ENCODE data around the gene DTNA. TPM values are rescaled to one million over a fixed set of nuclear protein-coding genes. Genes with fewer than 3 reads are reported as not detected.

DTNA gene
- total RNA-seq, 1 experiment from 2014 or later, result 9.6 TPM

DNA sequence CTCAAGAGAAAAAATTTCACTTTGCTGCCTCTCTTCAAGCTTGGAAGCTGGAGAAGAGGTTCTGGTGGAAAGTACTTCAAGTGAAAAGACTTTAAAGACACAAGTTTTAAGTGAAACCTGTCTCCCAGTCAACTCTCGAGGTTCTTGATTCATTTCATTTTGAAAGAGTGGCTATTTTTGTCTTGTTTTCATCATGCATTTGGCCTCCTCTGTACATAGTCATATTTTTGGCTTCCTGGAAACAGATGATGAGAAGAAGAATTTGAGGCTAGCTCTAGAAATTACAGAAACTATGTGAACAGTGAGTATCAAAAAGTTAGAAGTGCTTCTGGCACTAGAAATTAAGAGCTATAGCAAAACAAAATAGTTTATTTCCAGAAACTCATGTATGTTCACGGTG, 124.8 kb downstream of the DTNA start:
- TF ChIP-seq EGR1 (IDR thresholded peaks at IDR 0.05; ENCODE audit: low read depth), result no peak
- TF ChIP-seq, protein P1, sequence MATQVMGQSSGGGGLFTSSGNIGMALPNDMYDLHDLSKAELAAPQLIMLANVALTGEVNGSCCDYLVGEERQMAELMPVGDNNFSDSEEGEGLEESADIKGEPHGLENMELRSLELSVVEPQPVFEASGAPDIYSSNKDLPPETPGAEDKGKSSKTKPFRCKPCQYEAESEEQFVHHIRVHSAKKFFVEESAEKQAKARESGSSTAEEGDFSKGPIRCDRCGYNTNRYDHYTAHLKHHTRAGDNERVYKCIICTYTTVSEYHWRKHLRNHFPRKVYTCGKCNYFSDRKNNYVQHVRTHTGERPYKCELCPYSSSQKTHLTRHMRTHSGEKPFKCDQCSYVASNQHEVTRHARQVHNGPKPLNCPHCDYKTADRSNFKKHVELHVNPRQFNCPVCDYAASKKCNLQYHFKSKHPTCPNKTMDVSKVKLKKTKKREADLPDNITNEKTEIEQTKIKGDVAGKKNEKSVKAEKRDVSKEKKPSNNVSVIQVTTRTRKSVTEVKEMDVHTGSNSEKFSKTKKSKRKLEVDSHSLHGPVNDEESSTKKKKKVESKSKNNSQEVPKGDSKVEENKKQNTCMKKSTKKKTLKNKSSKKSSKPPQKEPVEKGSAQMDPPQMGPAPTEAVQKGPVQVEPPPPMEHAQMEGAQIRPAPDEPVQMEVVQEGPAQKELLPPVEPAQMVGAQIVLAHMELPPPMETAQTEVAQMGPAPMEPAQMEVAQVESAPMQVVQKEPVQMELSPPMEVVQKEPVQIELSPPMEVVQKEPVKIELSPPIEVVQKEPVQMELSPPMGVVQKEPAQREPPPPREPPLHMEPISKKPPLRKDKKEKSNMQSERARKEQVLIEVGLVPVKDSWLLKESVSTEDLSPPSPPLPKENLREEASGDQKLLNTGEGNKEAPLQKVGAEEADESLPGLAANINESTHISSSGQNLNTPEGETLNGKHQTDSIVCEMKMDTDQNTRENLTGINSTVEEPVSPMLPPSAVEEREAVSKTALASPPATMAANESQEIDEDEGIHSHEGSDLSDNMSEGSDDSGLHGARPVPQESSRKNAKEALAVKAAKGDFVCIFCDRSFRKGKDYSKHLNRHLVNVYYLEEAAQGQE (IDR thresholded peaks at IDR 0.05; ENCODE audit: low read depth), result no peak
- no peak for TF ChIP-seq TCF7L2 (IDR thresholded peaks at IDR 0.05; ENCODE audit: borderline replicate concordance, extremely low read depth, insufficient read depth, insufficient read length)
- no peak for TF ChIP-seq POLR2AphosphoS5 (IDR thresholded peaks at IDR 0.05; ENCODE audit: low read depth, low read length)
- no peak for TF ChIP-seq ELF1 (IDR thresholded peaks at IDR 0.05; ENCODE audit: borderline replicate concordance, low read depth)
- no peak for TF ChIP-seq SP1 (IDR thresholded peaks at IDR 0.05; ENCODE audit: low read depth)
- TF ChIP-seq ZNF274 (IDR thresholded peaks at IDR 0.05; ENCODE audit: low read depth, low read length), result no peak
- no peak for TF ChIP-seq EZH2phosphoT487 (IDR thresholded peaks at IDR 0.05; ENCODE audit: borderline replicate concordance)
- TF ChIP-seq ZFX (IDR thresholded peaks at IDR 0.05), result no peak
- TF ChIP-seq, protein P2, sequence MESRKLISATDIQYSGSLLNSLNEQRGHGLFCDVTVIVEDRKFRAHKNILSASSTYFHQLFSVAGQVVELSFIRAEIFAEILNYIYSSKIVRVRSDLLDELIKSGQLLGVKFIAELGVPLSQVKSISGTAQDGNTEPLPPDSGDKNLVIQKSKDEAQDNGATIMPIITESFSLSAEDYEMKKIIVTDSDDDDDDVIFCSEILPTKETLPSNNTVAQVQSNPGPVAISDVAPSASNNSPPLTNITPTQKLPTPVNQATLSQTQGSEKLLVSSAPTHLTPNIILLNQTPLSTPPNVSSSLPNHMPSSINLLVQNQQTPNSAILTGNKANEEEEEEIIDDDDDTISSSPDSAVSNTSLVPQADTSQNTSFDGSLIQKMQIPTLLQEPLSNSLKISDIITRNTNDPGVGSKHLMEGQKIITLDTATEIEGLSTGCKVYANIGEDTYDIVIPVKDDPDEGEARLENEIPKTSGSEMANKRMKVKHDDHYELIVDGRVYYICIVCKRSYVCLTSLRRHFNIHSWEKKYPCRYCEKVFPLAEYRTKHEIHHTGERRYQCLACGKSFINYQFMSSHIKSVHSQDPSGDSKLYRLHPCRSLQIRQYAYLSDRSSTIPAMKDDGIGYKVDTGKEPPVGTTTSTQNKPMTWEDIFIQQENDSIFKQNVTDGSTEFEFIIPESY (IDR thresholded peaks at IDR 0.05; ENCODE audit: extremely low read depth, insufficient replicate concordance, low read length), result no peak
- TF ChIP-seq CEBPB (IDR thresholded peaks at IDR 0.05; ENCODE audit: low read depth), result no peak
- no peak overlapping the region for H3K4me3 ChIP-seq (replicated peaks in 1 of 2; ENCODE audit: low read depth in 1 of 2, low read length in 2 of 2)
- DNase-seq (ENCODE audit: low read depth, low spot score), result no peak
- H3K9me3 ChIP-seq (ENCODE audit: control insufficient read depth in 1 of 2, insufficient read depth in 1 of 2, low read depth in 1 of 2, low read length in 2 of 2), result no peaks in the 10 kb centered on the region
- H3K36me3 ChIP-seq (ENCODE audit: control insufficient read depth in 1 of 2, insufficient read depth in 2 of 2, low read length in 2 of 2), result no peaks in the 10 kb centered on the region
- H2AFZ ChIP-seq (ENCODE audit: low read depth, low read length, poor library complexity, severe bottlenecking), result no peak overlapping the region
- no TSS peak for BruUV-seq (replicated peaks)
- POLR2A ChIA-PET, result no interaction called here
- no peaks in the 10 kb centered on the region for H3K4me1 ChIP-seq (ENCODE audit: control insufficient read depth in 1 of 2, insufficient read depth in 2 of 2, low read length in 2 of 2)
- H3K27ac ChIP-seq (ENCODE audit: low read depth, low read length), result no peak overlapping the region
- no peaks in the 10 kb centered on the region for H3K9me2 ChIP-seq (ENCODE audit: insufficient read depth)
- no peaks in the 10 kb centered on the region for H4K20me1 ChIP-seq (ENCODE audit: insufficient read depth)
- no peak overlapping the region for H3K9ac ChIP-seq (ENCODE audit: low read length)
- H3K4me2 ChIP-seq (ENCODE audit: low read length), result no peak overlapping the region
- H3K27me3 ChIP-seq (ENCODE audit: insufficient read depth, low read length), result no peaks in the 10 kb centered on the region
- CTCF ChIA-PET, result no interaction called here
- RAD21 ChIA-PET (ENCODE audit: low non-redundant PET in 1 of 2, low total read pairs in 2 of 2, uncharacterized antibody in 2 of 2, unreplicated experiment in 2 of 2), result no interaction called here
- intact Hi-C loops (cut with micrococcal nuclease), result no loop called here
- ATAC-seq, result no peak
- H3K79me2 ChIP-seq (ENCODE audit: insufficient read depth, low read length), result no peaks in the 10 kb centered on the region

Measured in HCT116 (cell line).